Measurements from ENCODE around the gene ARL2BP.

ARL2BP gene

DNA sequence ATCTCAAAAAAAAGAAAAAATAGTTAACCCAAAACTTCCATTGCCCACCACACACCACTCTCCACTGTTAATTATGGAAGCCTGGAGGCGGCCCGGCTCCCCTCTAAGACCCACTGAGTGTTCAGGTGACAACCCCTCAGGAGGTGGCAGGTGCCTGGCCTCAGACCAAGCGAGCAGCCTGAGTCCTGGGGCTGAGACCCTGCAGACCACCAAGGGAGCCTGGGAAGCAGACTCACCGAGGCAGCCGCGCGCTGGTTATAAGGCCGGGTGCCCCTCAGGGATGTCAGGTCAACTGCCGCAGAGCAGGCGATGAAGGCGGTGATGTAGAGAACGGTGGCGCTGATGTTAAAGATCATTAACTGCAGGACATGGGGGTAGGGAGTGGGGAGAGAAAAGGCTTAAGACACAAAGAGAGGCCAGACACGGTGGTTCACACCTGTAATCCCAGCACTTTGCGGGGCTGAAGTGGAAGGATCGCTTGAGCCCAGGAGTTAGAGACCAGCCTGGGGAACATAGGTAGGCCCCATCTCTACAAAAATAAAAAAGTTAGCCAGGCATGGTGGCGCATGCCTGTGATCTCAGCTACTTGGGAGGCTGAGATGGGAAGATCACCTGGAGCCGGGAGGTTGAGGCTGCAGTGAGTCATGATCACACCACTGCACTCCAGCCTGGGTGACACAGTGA lies 13.3 kb downstream of the ARL2BP start:
- DNase-seq (ENCODE audit: low read depth): no peak
- TF ChIP-seq, protein P1, sequence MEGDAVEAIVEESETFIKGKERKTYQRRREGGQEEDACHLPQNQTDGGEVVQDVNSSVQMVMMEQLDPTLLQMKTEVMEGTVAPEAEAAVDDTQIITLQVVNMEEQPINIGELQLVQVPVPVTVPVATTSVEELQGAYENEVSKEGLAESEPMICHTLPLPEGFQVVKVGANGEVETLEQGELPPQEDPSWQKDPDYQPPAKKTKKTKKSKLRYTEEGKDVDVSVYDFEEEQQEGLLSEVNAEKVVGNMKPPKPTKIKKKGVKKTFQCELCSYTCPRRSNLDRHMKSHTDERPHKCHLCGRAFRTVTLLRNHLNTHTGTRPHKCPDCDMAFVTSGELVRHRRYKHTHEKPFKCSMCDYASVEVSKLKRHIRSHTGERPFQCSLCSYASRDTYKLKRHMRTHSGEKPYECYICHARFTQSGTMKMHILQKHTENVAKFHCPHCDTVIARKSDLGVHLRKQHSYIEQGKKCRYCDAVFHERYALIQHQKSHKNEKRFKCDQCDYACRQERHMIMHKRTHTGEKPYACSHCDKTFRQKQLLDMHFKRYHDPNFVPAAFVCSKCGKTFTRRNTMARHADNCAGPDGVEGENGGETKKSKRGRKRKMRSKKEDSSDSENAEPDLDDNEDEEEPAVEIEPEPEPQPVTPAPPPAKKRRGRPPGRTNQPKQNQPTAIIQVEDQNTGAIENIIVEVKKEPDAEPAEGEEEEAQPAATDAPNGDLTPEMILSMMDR (IDR thresholded peaks at IDR 0.05; ENCODE audit: low read depth, low read length, missing control alignments): no peak
- no peak overlapping the region for H3K4me3 ChIP-seq (ENCODE audit: low read depth, low read length)

DNA sequence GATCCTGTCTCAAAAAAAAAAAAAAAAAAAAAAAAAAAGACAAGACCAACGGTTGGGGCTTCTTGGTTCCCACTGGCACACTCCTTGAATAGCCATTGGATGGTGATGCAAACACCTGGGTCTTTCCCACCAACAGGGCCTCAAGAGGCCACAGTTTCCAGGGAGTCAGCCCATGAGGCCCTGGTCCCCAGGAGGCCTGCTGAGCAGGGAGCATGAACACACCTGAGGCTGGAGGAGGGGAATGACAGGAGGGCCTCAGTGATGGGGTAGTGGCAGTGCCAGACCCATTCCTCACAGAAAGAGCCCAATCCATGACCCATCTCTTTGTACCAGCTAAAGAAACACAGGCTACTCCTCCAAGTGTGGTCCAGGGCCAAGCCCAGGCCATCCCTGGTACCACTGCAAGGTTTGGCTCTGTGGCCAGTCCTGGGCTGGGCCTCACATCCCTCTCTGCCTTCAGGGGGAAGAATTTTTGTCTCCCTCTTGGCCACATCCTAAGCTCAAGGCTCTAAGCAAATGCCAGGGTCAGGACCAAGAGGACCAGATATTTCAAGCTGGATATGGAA lies 13.9 kb downstream of the ARL2BP start:
- no peak overlapping the region for H3K4me3 ChIP-seq (ENCODE audit: low read depth, low read length)
- TF ChIP-seq, protein P1 (IDR thresholded peaks at IDR 0.05; ENCODE audit: low read depth, low read length, missing control alignments): no peak
- DNase-seq (ENCODE audit: low read depth): no peak

DNA sequence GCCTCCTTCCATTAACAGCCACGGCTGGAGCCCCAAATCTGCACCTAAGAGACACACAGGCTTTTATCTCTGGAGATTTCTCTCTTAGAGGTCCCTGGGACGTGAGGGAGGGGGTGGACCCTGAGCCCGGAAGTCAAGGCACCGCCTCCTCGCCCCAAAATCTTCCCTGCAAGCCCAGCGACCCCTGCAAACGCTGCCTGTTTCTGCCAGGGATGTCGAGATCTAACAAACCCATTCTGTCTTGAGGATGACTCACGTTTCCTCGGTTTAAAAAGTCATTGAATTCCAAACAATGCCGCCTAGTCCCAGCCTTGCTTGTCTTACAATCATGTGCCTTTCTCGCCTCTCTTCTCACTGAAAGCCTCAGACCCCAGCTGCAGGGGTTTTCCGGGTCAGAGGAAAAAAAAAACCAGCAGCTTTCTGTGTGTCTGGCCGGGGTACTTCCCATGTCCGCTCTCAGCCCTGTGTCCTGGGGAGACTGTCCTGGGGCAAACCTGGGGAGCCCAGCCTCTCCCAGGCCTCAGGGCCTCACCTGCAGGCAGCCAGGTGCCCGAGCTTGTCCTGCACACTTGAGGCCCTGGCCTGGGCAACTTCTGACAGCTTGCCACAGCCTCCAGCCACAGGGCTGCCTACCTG lies 15.4 kb downstream of the ARL2BP start:
- no peak overlapping the region for H3K4me3 ChIP-seq (ENCODE audit: low read depth, low read length)

DNA sequence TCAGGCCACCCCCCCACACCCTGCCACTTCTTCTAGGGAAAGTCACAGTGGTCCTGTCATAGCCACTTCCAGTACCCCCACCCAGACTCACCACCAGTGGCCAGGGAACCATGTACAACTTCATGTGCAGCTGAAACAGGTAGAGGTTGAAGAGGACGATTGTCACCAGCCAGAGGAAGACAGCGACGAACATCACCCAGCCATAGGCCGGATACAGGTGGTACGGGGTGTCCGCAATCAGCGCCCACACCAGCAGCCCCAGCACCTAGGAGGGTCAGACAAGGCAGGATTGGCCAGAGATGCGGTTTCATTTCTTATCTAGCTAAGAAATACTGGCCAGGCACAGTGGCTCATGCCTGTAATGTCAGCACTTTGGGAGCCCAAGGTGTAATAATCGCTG lies 16.7 kb downstream of the ARL2BP start:
- no peak overlapping the region for H3K4me3 ChIP-seq (ENCODE audit: low read depth, low read length)
- no peak for DNase-seq (ENCODE audit: low read depth)
- TF ChIP-seq, protein P1 (IDR thresholded peaks at IDR 0.05; ENCODE audit: low read depth, low read length, missing control alignments): no peak

More for the DNA sequence above, 15.4 kb downstream of the ARL2BP start:
- TF ChIP-seq, protein P1 (IDR thresholded peaks at IDR 0.05; ENCODE audit: low read depth, low read length, missing control alignments): no peak
- DNase-seq (ENCODE audit: low read depth): no peak

DNA sequence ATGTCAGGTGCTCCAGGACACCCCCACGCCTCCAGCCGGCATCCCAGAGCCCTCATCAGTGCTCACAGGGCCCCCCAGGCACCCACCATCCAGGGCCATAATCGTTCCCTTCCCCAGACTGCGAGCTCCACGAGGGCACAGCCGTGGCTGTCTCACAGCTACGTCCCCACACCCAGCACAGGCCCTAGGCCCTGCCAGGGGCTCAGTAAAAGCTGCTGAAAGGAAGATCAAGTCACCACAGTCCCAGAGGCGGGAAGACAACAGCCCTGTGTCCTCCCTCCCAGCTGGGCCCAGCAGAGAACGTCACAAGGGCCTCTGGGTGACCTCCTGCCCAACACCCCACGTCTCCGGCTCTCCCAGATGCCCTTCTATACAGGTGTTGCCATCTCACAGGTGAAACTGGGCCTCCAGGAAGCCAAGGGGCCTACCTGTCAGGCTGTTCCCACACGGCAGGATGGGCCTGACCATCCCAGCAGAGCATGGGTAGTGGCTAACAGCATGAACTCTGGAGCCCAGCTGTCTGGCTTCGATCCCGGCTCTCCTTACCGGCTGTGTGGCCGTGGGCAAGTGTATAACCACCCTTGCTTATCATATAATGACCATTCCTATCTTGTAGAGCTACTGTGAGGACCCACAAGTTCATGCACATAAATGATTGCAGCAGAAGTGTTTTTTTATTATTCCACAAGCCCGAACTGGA lies 17.9 kb downstream of the ARL2BP start:
- DNase-seq (ENCODE audit: low read depth): no peak
- no peak overlapping the region for H3K4me3 ChIP-seq (ENCODE audit: low read depth, low read length)
- TF ChIP-seq, protein P1 (IDR thresholded peaks at IDR 0.05; ENCODE audit: low read depth, low read length, missing control alignments): no peak

DNA sequence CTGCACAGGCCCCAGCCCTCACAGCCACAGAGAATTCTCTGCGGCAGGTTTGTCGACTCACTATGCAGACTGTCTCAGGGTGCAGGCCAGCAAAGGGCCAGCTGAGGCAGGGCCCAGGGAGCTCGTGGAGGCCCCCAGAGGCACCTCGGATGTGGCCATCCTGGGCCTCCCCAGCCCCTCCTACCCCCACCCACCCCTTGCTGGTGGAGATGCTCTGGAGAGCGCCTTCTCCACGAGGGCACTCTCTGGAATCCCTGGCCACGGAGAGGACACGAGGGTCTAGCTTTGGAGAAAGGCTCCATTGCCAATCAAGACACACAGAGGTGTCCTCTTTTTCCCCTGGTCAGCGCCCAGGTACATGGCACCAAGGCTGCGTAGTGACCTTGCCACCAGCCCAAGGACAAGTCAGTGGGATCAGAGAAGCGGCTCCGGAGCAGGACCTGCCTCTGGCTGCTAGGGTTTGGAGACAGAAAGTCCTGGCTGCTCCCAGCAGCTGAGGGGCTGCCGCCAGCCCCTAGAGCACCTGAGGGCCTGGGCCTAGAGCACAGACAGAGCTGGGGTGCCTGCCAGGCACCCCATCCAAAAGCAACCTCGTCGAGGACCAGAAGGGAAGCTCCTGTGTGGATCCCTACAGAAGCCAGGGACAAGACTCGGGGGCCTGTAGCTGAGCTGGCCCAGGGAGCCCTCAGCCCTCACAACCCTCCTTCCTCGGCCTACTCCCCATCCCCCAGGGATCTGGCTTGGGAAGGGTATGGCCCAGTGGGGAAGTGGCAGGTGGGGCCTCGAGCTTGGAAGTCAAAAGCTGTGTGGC lies 18.7 kb downstream of the ARL2BP start:
- no peak for DNase-seq (ENCODE audit: low read depth)
- TF ChIP-seq, protein P1 (IDR thresholded peaks at IDR 0.05; ENCODE audit: low read depth, low read length, missing control alignments): no peak

More for the DNA sequence above, 18.7 kb downstream of the ARL2BP start:
- no peak overlapping the region for H3K4me3 ChIP-seq (ENCODE audit: low read depth, low read length)

All from GM12864 (cell line).